ENCODE data around the gene LTBP4.
"Not testable (repeated sequence)": the region's sequence is repeated elsewhere in the genome, so short reads cannot be mapped to it uniquely, and the experiment has no call there.

LTBP4 gene

DNA sequence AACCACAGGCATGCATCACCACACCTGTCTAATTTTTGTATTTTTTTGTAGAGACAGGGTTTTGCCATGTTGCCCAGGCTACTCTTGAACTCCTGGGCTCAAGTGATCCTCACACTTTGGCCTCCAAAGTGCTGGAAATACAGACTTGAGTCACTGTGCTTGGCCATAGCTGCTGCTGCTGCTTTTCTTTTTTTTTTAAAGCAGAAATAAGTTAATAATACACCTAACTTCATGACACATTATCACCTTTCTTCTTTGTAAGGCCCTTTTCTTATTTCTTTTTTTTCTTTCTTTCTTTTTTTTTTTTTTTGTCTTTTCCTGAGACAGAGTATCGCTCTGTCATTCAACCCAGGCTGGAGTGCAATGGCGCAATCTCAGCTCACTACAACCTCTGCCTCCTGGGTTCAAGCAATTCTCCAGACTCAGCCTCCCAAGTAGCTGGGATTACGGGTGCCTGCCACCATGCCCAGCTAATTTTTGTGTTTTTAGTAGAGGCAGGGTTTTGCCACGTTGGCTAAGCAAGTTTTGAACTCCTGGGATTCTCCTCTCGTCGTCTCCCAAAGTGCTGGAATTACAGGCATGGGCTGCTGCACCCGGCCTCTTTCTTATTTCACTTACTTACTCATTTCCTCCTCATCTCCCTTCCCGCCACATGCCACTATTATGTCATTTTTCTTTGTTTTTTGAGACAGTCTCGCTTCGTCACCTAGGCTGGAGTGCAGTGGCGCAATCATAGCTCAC lies 15.8 kb upstream of the LTBP4 start:
- peaks cover 71% of the 10 kb centered on the region for H3K4me1 Mint-ChIP-seq (ENCODE audit: low read depth)
- intact Hi-C loops (cut with micrococcal nuclease): no loop called here

DNA sequence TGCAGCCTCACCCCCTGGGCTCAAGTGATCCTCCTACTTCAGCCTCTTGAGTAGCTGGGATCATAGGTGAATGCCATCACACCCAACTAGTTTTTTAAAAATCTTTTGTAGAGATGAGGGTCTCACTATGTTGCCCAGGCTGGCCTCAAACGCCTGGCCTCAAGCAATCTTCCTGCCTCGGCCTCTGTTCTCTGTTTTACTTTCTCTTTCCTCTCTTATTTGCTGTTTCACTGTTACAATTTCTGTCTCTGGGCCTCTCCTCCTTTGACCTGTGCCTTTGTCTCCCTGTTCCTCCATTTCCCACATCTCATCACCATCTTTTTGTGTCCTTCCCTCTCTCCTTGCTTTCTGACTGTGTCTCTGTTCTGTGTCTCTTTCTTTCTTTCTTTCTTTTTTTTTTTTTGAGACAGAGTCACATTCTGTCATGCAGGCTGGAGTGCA lies 15.2 kb upstream of the LTBP4 start:
- H3K36me3 Mint-ChIP-seq (ENCODE audit: low read depth): peaks cover 100% of the 10 kb centered on the region
- no peaks in the 10 kb centered on the region for H3K27me3 Mint-ChIP-seq
- no peak overlapping the region for H3K4me3 Mint-ChIP-seq
- H3K27ac Mint-ChIP-seq: peak overlapping the region; percentile 41
- H3K9me3 Mint-ChIP-seq: no peaks in the 10 kb centered on the region
- intact Hi-C loops (cut with micrococcal nuclease): no loop called here
- H3K4me1 Mint-ChIP-seq (ENCODE audit: low read depth): peaks cover 65% of the 10 kb centered on the region

More for the DNA sequence above, 15.8 kb upstream of the LTBP4 start:
- Mint-ChIP-seq H3K4me3 (no peak overlapping the region), H3K36me3 (ENCODE audit: low read depth) (peaks cover 100% of the 10 kb centered on the region), H3K27ac (peak overlapping the region; percentile 41), H3K9me3 (no peaks in the 10 kb centered on the region), H3K27me3 (no peaks in the 10 kb centered on the region)

DNA sequence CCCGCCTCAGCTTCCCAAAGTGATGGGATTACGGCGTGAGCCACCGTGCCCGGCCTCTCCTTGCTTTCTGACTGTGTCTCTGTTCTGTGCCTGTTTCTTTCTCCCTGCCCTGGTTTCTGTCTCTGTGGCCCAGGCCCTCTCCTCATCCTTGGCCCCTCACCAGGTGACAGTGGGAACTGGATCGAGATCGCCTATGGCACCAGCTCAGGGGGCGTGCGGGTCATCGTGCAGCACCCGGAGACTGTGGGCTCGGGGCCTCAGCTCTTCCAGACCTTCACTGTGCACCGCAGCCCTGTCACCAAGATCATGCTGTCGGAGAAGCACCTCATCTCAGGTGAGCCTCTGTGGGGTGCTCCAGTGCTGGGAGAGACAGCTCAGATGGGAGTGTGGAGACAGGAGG lies 14.6 kb upstream of the LTBP4 start:
- intact Hi-C loops (cut with micrococcal nuclease): no loop called here
- peaks cover 100% of the 10 kb centered on the region for H3K36me3 Mint-ChIP-seq (ENCODE audit: low read depth)
- H3K4me3 Mint-ChIP-seq: no peak overlapping the region
- peaks cover 62% of the 10 kb centered on the region for H3K4me1 Mint-ChIP-seq (ENCODE audit: low read depth)
- H3K27me3 Mint-ChIP-seq: no peaks in the 10 kb centered on the region
- no peaks in the 10 kb centered on the region for H3K9me3 Mint-ChIP-seq
- H3K27ac Mint-ChIP-seq: peak overlapping the region; percentile 41

DNA sequence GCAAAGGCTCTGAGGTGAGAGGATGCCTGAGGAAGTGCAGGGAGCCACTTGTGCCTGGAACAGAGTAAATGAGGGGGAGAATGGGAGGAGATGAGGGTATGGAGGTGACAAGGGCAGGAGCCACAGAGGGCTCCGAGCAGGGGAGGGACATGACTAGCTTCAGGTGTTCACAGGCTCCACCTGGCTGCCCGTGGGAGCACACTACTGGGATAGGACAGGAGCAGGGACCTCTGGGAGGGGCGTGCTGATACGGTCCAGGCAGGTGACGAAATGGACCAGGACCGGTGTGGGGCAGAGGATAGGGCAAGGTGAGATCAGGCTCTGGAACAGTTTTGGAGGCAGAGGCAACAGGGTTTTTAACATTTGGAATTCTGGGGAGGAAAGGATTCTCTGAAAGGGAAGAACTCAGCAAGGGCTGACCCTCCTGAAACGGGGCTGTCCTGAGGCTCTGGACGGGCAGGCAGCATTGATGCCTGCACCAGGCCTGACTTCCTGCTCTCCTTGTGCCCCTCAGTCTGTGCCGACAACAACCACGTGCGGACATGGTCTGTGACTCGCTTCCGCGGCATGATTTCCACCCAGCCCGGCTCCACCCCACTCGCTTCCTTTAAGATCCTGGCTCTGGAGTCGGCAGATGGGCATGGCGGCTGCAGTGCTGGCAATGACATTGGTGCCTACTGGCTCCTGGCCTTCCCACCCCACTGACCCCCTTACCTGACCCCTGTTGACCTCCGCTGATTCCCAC lies 12.9 kb upstream of the LTBP4 start:
- Mint-ChIP-seq H3K36me3 (ENCODE audit: low read depth) (peaks cover 88% of the 10 kb centered on the region), H3K4me1 (ENCODE audit: low read depth) (peaks cover 51% of the 10 kb centered on the region), H3K27ac (peak overlapping the region; percentile 4)

DNA sequence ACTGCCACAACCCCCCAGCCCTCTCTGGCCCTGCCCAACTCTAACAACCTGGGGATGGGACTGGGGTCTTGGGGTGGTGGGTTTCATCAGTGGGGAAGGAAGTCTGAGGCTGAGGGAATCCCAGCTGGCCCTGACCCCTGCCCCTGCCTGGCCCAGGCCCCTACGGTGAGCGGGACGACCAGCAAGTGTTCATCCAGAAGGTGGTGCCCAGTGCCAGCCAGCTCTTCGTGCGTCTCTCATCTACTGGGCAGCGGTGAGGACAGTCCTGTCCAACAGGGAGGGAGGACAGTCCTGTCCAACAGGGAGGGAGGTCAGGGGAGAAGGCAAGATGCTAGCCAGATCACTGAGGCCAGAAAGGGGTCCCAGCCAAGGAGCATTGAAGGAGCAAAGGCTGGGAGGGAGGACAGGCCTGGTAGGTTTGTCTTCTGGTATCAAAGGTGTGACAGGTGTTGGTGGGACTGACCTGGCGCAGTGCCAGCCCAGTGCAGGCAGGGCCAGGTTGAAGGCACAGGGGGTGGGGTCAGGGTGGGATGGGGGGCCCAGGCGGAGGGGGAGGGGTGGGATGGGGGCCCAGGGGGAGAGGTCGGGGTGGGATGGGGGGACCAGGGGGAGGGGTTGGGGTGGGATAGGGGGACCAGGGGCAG lies 12.1 kb upstream of the LTBP4 start:
- peaks cover 4% of the 10 kb centered on the region for H3K27me3 Mint-ChIP-seq
- peak overlapping the region; percentile 4 for H3K27ac Mint-ChIP-seq
- H3K4me1 Mint-ChIP-seq (ENCODE audit: low read depth): peaks cover 45% of the 10 kb centered on the region
- H3K4me3 Mint-ChIP-seq: no peak overlapping the region
- intact Hi-C loops (cut with micrococcal nuclease): no loop called here
- H3K36me3 Mint-ChIP-seq (ENCODE audit: low read depth): peaks cover 81% of the 10 kb centered on the region
- no peaks in the 10 kb centered on the region for H3K9me3 Mint-ChIP-seq

More for the DNA sequence above, 12.9 kb upstream of the LTBP4 start:
- intact Hi-C loops (cut with micrococcal nuclease): no loop called here
- Mint-ChIP-seq H3K27me3 (no peaks in the 10 kb centered on the region), H3K9me3 (no peaks in the 10 kb centered on the region), H3K4me3 (no peak overlapping the region)

DNA sequence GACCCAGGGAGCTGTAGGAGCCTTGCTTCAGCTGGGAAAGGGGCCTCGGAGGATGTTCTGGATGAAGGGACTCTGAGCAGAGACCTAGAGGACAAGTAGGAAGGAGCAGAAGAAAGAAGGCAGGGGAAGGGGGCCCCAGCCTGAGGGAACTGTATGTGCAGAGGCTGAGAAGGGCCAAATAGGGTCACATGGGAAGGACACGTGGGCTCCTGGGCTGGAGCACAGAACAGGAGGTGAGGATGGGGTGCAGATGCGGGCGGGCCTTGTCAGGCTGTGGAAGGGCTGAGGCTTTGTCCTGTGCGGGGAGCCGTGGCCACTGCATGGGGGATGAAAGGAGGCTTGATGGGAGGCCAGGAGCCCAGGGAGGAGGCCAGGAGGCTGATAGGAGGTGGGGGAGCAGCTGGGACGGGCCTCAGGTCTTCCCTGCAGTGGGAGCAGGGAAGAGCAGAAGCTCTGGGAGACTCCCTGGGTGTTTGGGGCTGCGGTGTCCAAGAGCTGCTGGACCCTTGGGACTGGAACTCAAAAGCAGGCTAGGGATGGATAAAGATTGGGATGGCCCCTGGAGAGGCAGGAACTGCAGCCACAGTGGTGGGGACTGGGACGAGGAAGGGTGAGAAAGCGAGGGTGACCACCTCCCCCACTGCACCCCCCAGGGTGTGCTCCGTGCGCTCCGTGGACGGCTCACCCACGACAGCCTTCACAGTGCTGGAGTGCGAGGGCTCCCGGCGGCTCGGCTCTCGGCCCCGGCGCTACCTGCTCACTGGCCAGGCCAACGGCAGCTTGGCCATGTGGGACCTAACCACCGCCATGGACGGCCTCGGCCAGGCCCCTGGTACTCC lies 11.4 kb upstream of the LTBP4 start:
- Mint-ChIP-seq H3K27me3 (peaks cover 11% of the 10 kb centered on the region), H3K4me1 (ENCODE audit: low read depth) (peaks cover 46% of the 10 kb centered on the region), H3K36me3 (ENCODE audit: low read depth) (peaks cover 73% of the 10 kb centered on the region), H3K9me3 (no peaks in the 10 kb centered on the region), H3K27ac (peak overlapping the region; percentile 4), H3K4me3 (no peak overlapping the region)
- intact Hi-C loops (cut with micrococcal nuclease): no loop called here

DNA sequence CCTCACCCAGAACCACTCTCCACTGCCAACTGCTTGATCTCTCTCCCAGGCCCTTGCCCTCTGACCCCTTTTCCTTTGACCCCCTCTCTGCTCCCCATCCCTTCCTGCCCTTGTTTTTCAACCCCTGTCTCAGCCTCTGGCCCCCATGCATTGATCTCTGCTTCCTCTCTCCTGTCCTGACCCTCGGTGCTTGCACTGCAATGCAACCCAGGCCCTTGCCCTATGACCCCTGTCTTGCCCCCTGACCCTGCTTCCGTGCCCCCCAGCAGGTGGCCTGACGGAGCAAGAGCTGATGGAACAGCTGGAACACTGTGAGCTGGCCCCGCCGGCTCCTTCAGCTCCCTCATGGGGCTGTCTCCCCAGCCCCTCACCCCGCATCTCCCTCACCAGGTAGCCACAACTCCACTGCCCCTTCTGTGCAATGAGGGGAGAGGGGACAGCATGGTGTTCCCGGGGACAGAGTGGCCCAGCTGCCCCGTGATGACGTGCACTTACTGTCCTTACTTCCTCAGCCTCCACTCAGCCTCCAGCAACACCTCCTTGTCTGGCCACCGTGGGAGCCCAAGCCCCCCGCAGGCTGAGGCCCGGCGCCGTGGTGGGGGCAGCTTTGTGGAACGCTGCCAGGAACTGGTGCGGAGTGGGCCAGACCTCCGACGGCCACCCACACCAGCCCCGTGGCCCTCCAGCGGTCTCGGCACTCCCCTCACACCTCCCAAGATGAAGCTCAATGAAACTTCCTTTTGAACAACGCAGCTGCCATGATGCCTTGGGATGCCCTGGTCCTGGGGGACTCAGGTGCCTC lies 10.5 kb upstream of the LTBP4 start:
- Mint-ChIP-seq H3K9me3 (no peaks in the 10 kb centered on the region), H3K4me1 (ENCODE audit: low read depth) (peaks cover 48% of the 10 kb centered on the region), H3K4me3 (no peak overlapping the region), H3K27ac (no peak overlapping the region), H3K27me3 (peaks cover 17% of the 10 kb centered on the region), H3K36me3 (ENCODE audit: low read depth) (peaks cover 65% of the 10 kb centered on the region)
- intact Hi-C loops (cut with micrococcal nuclease): no loop called here

DNA sequence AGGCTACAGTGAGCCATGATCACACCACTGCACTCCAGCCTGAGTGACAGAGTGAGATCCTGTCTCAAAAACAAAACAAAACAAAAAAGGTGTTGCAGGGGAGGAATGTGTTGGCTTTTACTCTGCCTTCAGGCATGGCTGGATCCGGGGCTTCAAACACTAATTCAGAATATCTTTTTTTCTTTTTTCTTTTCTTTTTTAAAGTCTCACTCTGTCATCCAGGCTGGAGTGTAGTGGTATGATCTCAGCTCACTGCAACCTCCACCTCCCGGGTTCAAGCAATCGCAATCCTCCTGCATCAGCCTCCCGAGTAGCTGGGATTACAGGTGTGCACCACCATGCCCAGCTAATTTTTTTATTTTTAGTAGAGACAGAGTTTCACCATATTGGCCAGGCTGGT lies 9.4 kb upstream of the LTBP4 start:
- intact Hi-C loops (cut with micrococcal nuclease); H3K27ac Mint-ChIP-seq; H3K4me3 Mint-ChIP-seq; H3K9me3 Mint-ChIP-seq: not testable (repeated sequence)
- Mint-ChIP-seq H3K27me3 (peaks cover 26% of the 10 kb centered on the region), H3K36me3 (ENCODE audit: low read depth) (peaks cover 54% of the 10 kb centered on the region), H3K4me1 (ENCODE audit: low read depth) (peaks cover 37% of the 10 kb centered on the region)

DNA sequence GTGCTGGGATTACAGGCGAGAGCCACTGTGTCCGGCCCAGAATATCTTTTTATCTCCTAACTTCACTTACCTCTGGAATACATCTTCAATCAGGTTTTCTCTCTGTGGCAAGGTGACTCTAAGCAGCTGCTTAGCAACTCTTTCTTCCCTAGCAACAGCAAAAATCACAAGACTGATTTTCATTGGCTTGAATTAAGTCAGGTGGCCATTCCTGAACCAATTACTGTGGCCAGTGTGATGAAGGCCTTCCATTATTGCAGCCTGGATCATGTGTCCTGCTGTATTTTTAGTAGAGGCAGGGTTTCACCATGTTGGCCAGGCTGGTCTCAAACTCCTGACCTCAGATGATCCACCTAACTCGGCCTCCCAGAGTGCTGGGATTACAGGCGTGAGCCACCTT lies 9.0 kb upstream of the LTBP4 start:
- Mint-ChIP-seq H3K27me3 (peaks cover 30% of the 10 kb centered on the region), H3K27ac (no peak overlapping the region), H3K4me1 (ENCODE audit: low read depth) (peaks cover 33% of the 10 kb centered on the region)

DNA sequence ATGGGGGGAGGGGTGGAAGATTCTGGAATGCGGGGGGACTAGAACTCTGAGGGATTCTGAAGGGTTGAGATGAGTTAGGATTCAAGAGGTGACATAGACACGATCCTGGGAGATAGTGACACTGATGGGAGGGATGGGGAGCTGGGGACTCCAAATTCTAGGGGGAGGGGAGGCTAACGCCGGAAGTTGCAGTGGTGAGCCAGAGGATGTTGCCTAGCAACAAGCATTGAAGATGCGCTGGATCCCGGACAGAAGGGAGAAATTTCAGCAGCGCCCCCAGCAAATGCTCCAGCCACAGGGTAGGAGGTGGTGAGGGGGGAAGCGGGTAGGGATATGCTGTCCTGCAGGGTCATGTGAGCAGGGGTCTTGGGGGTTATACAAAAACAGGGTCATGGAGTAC lies 6.9 kb upstream of the LTBP4 start:
- Mint-ChIP-seq H3K4me3 (no peak overlapping the region), H3K27ac (no peak overlapping the region), H3K9me3 (no peaks in the 10 kb centered on the region), H3K36me3 (ENCODE audit: low read depth) (peaks cover 29% of the 10 kb centered on the region), H3K4me1 (ENCODE audit: low read depth) (peaks cover 32% of the 10 kb centered on the region), H3K27me3 (peaks cover 48% of the 10 kb centered on the region)
- intact Hi-C loops (cut with micrococcal nuclease): no loop called here

More for the DNA sequence above, 9.0 kb upstream of the LTBP4 start:
- no peak overlapping the region for H3K4me3 Mint-ChIP-seq
- no peaks in the 10 kb centered on the region for H3K9me3 Mint-ChIP-seq
- peaks cover 50% of the 10 kb centered on the region for H3K36me3 Mint-ChIP-seq (ENCODE audit: low read depth)
- intact Hi-C loops (cut with micrococcal nuclease): no loop called here

DNA sequence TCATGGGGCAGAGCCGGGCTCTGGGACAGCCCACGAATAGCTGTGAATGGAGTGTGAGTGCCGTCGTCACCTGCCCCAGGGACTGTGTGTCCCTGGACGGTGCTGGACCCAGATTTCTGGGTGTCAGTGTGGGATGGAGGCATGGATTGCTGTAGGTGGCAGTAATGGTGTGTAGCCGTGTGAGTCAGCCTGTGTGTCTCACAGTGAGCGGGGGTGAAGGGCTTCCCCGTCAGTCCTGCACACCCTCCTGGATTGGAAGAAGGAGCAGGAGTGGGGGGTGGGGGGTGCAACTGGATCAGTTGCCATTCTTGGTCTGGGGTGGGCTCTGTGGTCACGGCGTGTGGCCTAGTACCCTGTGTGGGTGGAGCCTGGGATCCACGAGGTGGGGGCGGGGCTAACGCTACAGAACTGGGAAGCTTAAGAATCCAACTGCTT lies 6.5 kb upstream of the LTBP4 start:
- H3K36me3 Mint-ChIP-seq (ENCODE audit: low read depth): peaks cover 25% of the 10 kb centered on the region
- H3K4me1 Mint-ChIP-seq (ENCODE audit: low read depth): peaks cover 34% of the 10 kb centered on the region
- no peak overlapping the region for H3K27ac Mint-ChIP-seq
- intact Hi-C loops (cut with micrococcal nuclease): loop anchor here (5.0 kb wide), 1 partner anchor 67 kb away; no protein-coding TSS in a partner anchor
- no peak overlapping the region for H3K4me3 Mint-ChIP-seq
- H3K27me3 Mint-ChIP-seq: peaks cover 52% of the 10 kb centered on the region
- no peaks in the 10 kb centered on the region for H3K9me3 Mint-ChIP-seq

DNA sequence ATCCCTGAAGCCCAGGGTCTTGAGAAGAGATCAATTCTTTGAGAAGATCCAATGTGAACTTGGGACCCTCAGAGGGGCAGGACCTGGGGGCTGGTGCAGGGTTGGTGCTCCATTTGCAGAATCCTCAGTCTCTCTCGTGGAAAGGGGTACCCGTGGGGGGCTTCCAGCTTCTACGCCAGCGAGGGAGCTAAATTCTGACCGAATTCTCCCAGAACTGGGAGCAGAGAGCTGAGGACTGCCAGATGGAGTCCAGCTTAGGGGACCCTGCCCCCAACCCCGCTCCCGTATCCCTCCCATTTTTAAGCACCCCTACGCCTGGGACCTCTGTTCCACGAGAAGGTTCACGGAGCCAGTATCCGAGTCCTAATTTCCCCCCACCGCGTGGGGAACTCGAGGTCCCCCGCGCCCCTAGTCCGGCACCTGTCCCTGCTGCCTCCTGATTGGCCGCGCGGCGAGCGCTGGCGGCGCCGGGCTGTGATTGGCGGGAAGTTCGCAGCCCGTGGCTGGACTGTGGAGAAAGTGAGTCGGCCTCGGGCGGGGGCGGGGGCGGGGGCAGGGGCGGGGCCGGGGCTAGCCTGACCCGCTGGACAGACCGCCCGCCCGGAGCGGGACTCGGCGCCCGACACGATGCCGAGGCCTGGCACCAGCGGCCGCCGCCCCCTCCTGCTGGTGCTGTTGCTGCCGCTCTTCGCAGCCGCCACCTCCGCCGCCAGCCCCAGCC lies 4.4 kb upstream of the LTBP4 start:
- Mint-ChIP-seq H3K9me3 (no peaks in the 10 kb centered on the region), H3K27ac (peak overlapping the region; percentile 31), H3K36me3 (ENCODE audit: low read depth) (peaks cover 4% of the 10 kb centered on the region), H3K27me3 (peaks cover 70% of the 10 kb centered on the region), H3K4me3 (peak overlapping the region; percentile 65), H3K4me1 (ENCODE audit: low read depth) (peaks cover 42% of the 10 kb centered on the region)
- intact Hi-C loops (cut with micrococcal nuclease): loop anchor here (5.0 kb wide), 1 partner anchor 69 kb away; no protein-coding TSS in a partner anchor

Data from dendritic cell treated with granulocyte-macrophage colony-stimulating factor and Interleukin-4, amounts not matched to agents 40 ng/mL and 50 ng/mL, for 4 days (primary cell).